Keratinocyte (primary cell): ENCODE results near the gene KIF26A. TPM values are rescaled to one million over a fixed set of nuclear protein-coding genes. Genes with fewer than 3 reads are reported as not detected.

Source experiments
- DNase-seq: peaks from one replicate; pipeline ENCODE4 v3.0.0-alpha.2; 2011; ENCODE audit warnings: low read depth, missing footprints, low spot score
- FAIRE-seq: peaks from 2 replicates; lab custom pipeline; 2011; peaks lifted over from hg19 to GRCh38; lab: Jason Lieb, UNC
- H2AFZ ChIP-seq: 2 replicates; pipeline ENCODE4 v1.6.0; 2012; ENCODE audit warnings: low read length, control low read depth, inconsistent platforms; ENCODE audit not compliant: control insufficient read depth
- H3K27ac ChIP-seq: 2 replicates; pipeline ENCODE4 v1.5.1; 2011; ENCODE audit warnings: low read length; ENCODE audit not compliant: control insufficient read depth, insufficient read depth
- H3K27me3 ChIP-seq: 3 replicates; pipeline ENCODE4 v1.6.0; 2011; ENCODE audit warnings: low read length; ENCODE audit not compliant: control insufficient read depth, insufficient read depth; ENCODE audit errors: extremely low read depth
- H3K36me3 ChIP-seq, 2 experiments: 2 replicates in 1 of 2; 3 replicates in 1 of 2; pipeline ENCODE4 v1.5.1; 2011; ENCODE audit warnings: low read length in 2 of 2, mild to moderate bottlenecking in 1 of 2; ENCODE audit not compliant: control insufficient read depth in 2 of 2, insufficient read depth in 2 of 2; ENCODE audit errors: extremely low read depth in 1 of 2
- H3K4me1 ChIP-seq: 3 replicates; pipeline ENCODE4 v1.5.1; 2011; ENCODE audit warnings: low read length; ENCODE audit not compliant: control insufficient read depth, insufficient read depth; ENCODE audit errors: extremely low read depth
- H3K4me2 ChIP-seq: 3 replicates; pipeline ENCODE4 v1.6.0; 2011; ENCODE audit warnings: low read depth, low read length; ENCODE audit not compliant: control insufficient read depth, insufficient read depth; ENCODE audit errors: extremely low read depth
- H3K4me3 ChIP-seq, 3 experiments: fragments of 200-600 bp in 1 of 3; sonication (generic) in 1 of 3; 2 replicates in 2 of 3; 3 replicates in 1 of 3; pipeline ENCODE4 v1.5.1; 2011 to 2016; ENCODE audit warnings: low read length in 3 of 3, mild to moderate bottlenecking in 3 of 3, control low read depth in 2 of 3, inconsistent platforms in 1 of 3, low read depth in 1 of 3, mixed read lengths in 1 of 3, mixed run types in 1 of 3, moderate library complexity in 1 of 3; ENCODE audit not compliant: control insufficient read depth in 2 of 3, insufficient read depth in 2 of 3; ENCODE audit errors: extremely low read depth in 1 of 3
- H3K79me2 ChIP-seq: 2 replicates; pipeline ENCODE4 v1.6.0; 2012; ENCODE audit warnings: low read length; ENCODE audit not compliant: control insufficient read depth, insufficient read depth
- H3K9ac ChIP-seq: 3 replicates; pipeline ENCODE4 v1.6.0; 2011; ENCODE audit warnings: low read length; ENCODE audit not compliant: control insufficient read depth, insufficient read depth; ENCODE audit errors: extremely low read depth
- H3K9me1 ChIP-seq: 3 replicates; pipeline ENCODE4 v1.6.0; 2011; ENCODE audit warnings: low read length; ENCODE audit not compliant: control insufficient read depth, insufficient read depth; ENCODE audit errors: extremely low read depth
- H3K9me3 ChIP-seq: 2 replicates; pipeline ENCODE4 v1.5.1; 2012; ENCODE audit warnings: low read depth, low read length; ENCODE audit not compliant: control insufficient read depth
- H4K20me1 ChIP-seq: 3 replicates; pipeline ENCODE4 v1.6.0; 2011; ENCODE audit warnings: low read length; ENCODE audit not compliant: control insufficient read depth, insufficient read depth; ENCODE audit errors: extremely low read depth
- EZH2 ChIP-seq: IDR thresholded peaks from one replicate; pipeline ENCODE4 v1.6.1; 2012; ENCODE audit warnings: inconsistent platforms, mild to moderate bottlenecking, low read length, moderate library complexity
- dilution Hi-C: fragments of 300-500 bp; cut with MboI; formaldehyde crosslinking; loops from one replicate; pipeline ENCODE4 v1.7.0; 2020; ENCODE audit warnings: low sequenced_read_pairs; ENCODE audit not compliant: extremely low pct_ligation_motif_present
- polyA plus RNA-seq, 5 experiments: library from polyadenylated mRNA; depleted of rRNA in 3 of 5; stranded (reverse) in 3 of 5; stranded (forward) in 1 of 5; unstranded in 1 of 5; fragments of >200 nt; gene quantifications; 1 replicate in 1 of 5; 2 replicates in 3 of 5; 3 replicates in 1 of 5; pipeline versions ENCODE4 v1.2.1 to v1.2.3, GENCODE V29; 2011 to 2012; ENCODE audit warnings: missing spikeins in 2 of 5, low read depth in 1 of 5, low replicate concordance in 1 of 5
- TF ChIP-seq, protein P1 (sequence below), 3 experiments: IDR thresholded peaks in 1 of 3; conservative IDR thresholded peaks in 1 of 3; optimal IDR thresholded peaks in 1 of 3; 2 replicates in 2 of 3; 3 replicates in 1 of 3; pipeline versions ENCODE3 to v1.5.1; 2011; ENCODE audit warnings: low read length in 3 of 3, mild to moderate bottlenecking in 3 of 3, moderate library complexity in 2 of 3, control low read depth in 1 of 3, inconsistent platforms in 1 of 3; ENCODE audit not compliant: insufficient read depth in 2 of 3; ENCODE audit errors: extremely low read depth in 1 of 3

KIF26A gene
- polyA plus RNA-seq, 1 donor (not counting 4 experiments of a cell fraction or from before 2014, with no cell fraction given): 0.07 TPM

DNA sequence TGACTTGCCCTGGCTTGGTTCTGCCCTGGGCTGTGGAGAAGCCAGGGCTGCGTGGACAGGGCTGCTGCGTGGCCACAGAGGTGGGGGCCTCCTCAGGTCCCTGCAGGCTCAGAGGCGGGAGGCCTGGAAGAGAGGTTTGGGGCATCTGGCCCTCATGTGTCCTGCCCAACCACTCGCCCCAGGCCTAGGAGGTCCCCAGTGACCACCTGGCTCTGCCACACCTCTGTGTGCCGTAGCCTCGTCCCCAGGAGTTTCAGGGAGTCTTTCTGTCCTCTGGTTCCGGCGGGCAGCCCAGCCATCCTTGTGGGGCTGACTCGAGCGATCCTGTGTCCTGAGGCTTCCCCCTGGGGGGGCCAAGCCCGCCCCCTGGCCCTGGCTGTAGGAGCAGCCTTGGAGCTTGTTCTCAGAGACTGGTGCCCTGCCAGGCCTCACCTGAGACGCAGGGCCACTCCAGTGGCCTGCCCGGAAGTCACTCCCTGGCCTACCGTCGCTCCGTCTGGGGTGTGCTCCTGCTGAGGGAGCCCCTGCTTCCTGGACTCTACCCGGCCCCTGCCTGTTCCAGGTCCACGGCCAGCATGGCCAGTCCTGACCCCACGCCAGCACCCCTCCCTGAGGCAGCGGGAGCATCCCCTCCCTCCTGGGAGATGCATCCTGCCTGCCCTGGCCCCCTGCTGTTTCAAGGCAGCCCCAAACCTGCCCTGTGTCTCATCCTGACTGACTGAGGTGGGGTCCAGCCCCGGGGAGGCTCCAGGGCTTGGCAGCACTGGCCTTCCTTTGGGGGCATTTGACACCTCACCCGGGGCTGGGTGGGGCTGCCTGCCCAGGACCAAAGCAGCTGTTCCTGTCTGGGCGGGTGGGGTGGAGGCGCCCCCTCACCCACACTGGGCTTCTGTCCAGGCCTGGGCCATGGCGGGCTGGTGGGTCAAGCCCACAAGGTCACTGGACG, 39.0 kb upstream of the KIF26A start:
- Histone ChIP-seq H3K9me3 (no peaks in the 10 kb centered on the region), H4K20me1 (no peaks in the 10 kb centered on the region), H3K79me2 (no peaks in the 10 kb centered on the region), H3K9me1 (no peaks in the 10 kb centered on the region), H2AFZ (no peak overlapping the region), H3K36me3 (no peaks in the 10 kb centered on the region), H3K4me1 (peaks cover 12% of the 10 kb centered on the region), H3K9ac (no peak overlapping the region), H3K4me2 (no peak overlapping the region), H3K27me3 (peaks cover 4% of the 10 kb centered on the region), H3K4me3 (no peak overlapping the region), H3K27ac (no peak overlapping the region)
- no peak for TF ChIP-seq EZH2
- TF ChIP-seq, protein P1, sequence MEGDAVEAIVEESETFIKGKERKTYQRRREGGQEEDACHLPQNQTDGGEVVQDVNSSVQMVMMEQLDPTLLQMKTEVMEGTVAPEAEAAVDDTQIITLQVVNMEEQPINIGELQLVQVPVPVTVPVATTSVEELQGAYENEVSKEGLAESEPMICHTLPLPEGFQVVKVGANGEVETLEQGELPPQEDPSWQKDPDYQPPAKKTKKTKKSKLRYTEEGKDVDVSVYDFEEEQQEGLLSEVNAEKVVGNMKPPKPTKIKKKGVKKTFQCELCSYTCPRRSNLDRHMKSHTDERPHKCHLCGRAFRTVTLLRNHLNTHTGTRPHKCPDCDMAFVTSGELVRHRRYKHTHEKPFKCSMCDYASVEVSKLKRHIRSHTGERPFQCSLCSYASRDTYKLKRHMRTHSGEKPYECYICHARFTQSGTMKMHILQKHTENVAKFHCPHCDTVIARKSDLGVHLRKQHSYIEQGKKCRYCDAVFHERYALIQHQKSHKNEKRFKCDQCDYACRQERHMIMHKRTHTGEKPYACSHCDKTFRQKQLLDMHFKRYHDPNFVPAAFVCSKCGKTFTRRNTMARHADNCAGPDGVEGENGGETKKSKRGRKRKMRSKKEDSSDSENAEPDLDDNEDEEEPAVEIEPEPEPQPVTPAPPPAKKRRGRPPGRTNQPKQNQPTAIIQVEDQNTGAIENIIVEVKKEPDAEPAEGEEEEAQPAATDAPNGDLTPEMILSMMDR (optimal IDR thresholded peaks at IDR 0.05 in 1 of 3, IDR thresholded peaks at IDR 0.05 in 1 of 3, conservative IDR thresholded peaks at IDR 0.05 in 1 of 3; ENCODE audit: extremely low read depth in 1 of 3, insufficient read depth in 2 of 3, low read length in 3 of 3): no peak
- dilution Hi-C loops: no loop called here
- DNase-seq (no peak), FAIRE-seq (no peak)

DNA sequence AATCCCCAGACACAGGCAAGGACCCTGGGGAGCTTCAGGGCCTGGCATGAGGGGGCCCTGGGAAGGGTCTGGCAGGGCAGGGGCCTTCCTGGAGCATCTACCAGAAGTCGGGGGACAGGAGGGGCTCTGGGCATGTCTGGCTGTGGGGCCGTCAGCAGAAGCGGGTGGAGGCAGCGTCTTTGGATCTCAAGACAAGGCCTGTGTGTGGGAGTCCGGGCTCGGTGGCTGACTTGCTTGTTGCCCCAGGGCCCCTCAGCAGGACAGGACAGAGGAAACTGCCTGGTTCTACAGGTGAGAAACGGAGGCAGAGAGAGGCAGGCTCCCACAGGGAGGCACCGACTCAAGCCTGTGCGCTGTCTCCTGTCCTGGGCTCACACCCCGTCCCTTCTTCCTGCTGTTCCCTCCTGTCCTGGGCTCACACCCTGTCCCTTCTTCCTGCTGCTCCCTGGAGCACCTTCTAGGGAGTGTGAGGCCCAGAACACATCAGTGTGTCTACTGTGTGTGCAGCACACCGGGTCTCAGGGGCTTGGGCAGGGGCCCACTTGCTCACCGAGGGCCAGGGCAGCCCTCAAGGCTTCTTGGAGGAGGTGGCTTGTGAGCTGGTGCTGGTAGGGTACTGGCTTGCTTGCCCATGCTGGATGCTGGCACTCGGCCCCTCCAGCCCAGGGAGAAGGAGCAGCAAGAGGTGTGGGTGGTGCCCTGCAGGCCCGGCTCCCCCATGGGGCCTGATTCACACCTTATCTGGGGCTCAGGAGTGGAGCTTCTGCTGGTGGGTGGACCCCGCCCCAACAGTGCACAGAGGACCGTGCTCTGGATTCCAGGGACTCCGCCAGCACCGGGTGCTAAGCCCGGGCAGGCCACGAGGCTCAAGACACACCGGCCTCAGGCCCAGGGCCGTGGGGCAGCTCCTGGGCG, 38.0 kb upstream of the KIF26A start:
- H3K27me3 ChIP-seq: peaks cover 4% of the 10 kb centered on the region
- no peaks in the 10 kb centered on the region for H3K79me2 ChIP-seq
- H4K20me1 ChIP-seq: no peaks in the 10 kb centered on the region
- H3K9me3 ChIP-seq: no peaks in the 10 kb centered on the region
- no peaks in the 10 kb centered on the region for H3K36me3 ChIP-seq
- no peaks in the 10 kb centered on the region for H3K9me1 ChIP-seq
- no peak overlapping the region for H3K27ac ChIP-seq
- no peak overlapping the region for H3K4me2 ChIP-seq
- no peak for FAIRE-seq
- H3K4me1 ChIP-seq: peaks cover 17% of the 10 kb centered on the region
- no peak for TF ChIP-seq EZH2
- TF ChIP-seq, protein P1 (optimal IDR thresholded peaks at IDR 0.05 in 1 of 3, IDR thresholded peaks at IDR 0.05 in 1 of 3, conservative IDR thresholded peaks at IDR 0.05 in 1 of 3; ENCODE audit: extremely low read depth in 1 of 3, insufficient read depth in 2 of 3, low read length in 3 of 3): no peak
- H3K4me3 ChIP-seq: no peak overlapping the region
- dilution Hi-C loops: no loop called here
- DNase-seq: no peak
- H2AFZ ChIP-seq: peak overlapping the region; percentile 5
- no peak overlapping the region for H3K9ac ChIP-seq
